H1 (cell line): ENCODE measurements around the gene KCNJ13. TPM values are rescaled to one million over a fixed set of nuclear protein-coding genes. Genes with fewer than 3 reads are reported as not detected.

Experiments
- CTCF ChIA-PET: fragments of 300-600 bp; sonication (Branson Sonifier 250); formaldehyde crosslinking; loops from one replicate; lab custom pipeline; 2021; ENCODE audit not compliant: partially characterized antibody; lab: Charles Lee
- POLR2A ChIA-PET: fragments of 300-600 bp; sonication (Branson Sonifier 250); formaldehyde crosslinking; loops from one replicate; lab custom pipeline; 2021; ENCODE audit warnings: inconsistent platforms; ENCODE audit not compliant: partially characterized antibody; lab: Charles Lee
- DNase-seq, 2 experiments: peaks; one replicate each; pipeline versions ENCODE4 v3.0.0 to v3.0.0-alpha.2; 2010 to 2022; ENCODE audit warnings: low spot score in 2 of 2, low read depth in 1 of 2, mixed read lengths in 1 of 2
- FAIRE-seq: peaks from 2 replicates; lab custom pipeline; 2011; peaks lifted over from hg19 to GRCh38; lab: Jason Lieb, UNC
- H2AFZ ChIP-seq: 2 replicates; pipeline ENCODE4 v1.8.1; 2012; ENCODE audit warnings: low read length, inconsistent platforms
- H2AK5ac ChIP-seq: 2 replicates; pipeline ENCODE4 v1.6.1; 2013; ENCODE audit warnings: low read depth, low read length
- H2BK120ac ChIP-seq: replicated peaks from 2 replicates; pipeline ENCODE3; 2013; ENCODE audit warnings: low read depth, low read length, inconsistent platforms
- H2BK12ac ChIP-seq: 2 replicates; pipeline ENCODE4 v1.6.1; 2013; ENCODE audit warnings: low read depth, low read length
- H2BK15ac ChIP-seq: 2 replicates; pipeline ENCODE4 v1.6.1; 2013; ENCODE audit warnings: low read length
- H2BK20ac ChIP-seq: 2 replicates; pipeline ENCODE4 v1.6.1; 2013; ENCODE audit warnings: low read length
- H2BK5ac ChIP-seq: 2 replicates; pipeline ENCODE4 v1.6.1; 2013; ENCODE audit warnings: low read depth, low read length
- H3K14ac ChIP-seq: 2 replicates; pipeline ENCODE4 v1.6.1; 2013; ENCODE audit warnings: inconsistent platforms; ENCODE audit not compliant: insufficient read length
- H3K18ac ChIP-seq: 2 replicates; pipeline ENCODE4 v1.6.1; 2013; ENCODE audit warnings: low read length; ENCODE audit errors: extremely low read depth
- H3K23ac ChIP-seq: 2 replicates; pipeline ENCODE4 v1.6.1; 2013; ENCODE audit warnings: inconsistent platforms; ENCODE audit not compliant: insufficient read length
- H3K23me2 ChIP-seq: 2 replicates; pipeline ENCODE4 v1.6.1; 2013; ENCODE audit warnings: low read depth, low read length
- H3K27ac ChIP-seq: 2 replicates; pipeline ENCODE4 v1.6.1; 2011; ENCODE audit warnings: low read depth, low read length, inconsistent platforms
- H3K27me3 ChIP-seq, 4 experiments: replicated peaks in 1 of 4; 1 replicate in 1 of 4; 2 replicates in 3 of 4; pipeline versions ENCODE4 v1.6.1 to v1.8.1; 2011 to 2013; ENCODE audit warnings: low read length in 3 of 4, mild to moderate bottlenecking in 3 of 4, inconsistent platforms in 2 of 4, mixed read lengths in 2 of 4, moderate library complexity in 1 of 4; ENCODE audit not compliant: control insufficient read depth in 3 of 4, insufficient read depth in 3 of 4; ENCODE audit errors: extremely low read depth in 1 of 4
- H3K36me3 ChIP-seq, 4 experiments: 2 replicates each; pipeline versions ENCODE4 v1.6.1 to v1.8.1; 2011 to 2013; ENCODE audit warnings: mild to moderate bottlenecking in 4 of 4, low read length in 3 of 4, moderate library complexity in 2 of 4, control low read depth in 1 of 4, inconsistent platforms in 1 of 4; ENCODE audit not compliant: insufficient read depth in 4 of 4, control insufficient read depth in 2 of 4
- H3K4ac ChIP-seq: replicated peaks from 2 replicates; pipeline ENCODE3; 2013; ENCODE audit warnings: low read length, low read depth, mixed read lengths, inconsistent platforms; ENCODE audit not compliant: insufficient read length
- H3K4me1 ChIP-seq, 4 experiments: replicated peaks in 1 of 4; 1 replicate in 1 of 4; 2 replicates in 3 of 4; pipeline versions ENCODE4 v1.6.1 to v1.8.1; 2011 to 2013; ENCODE audit warnings: low read length in 3 of 4, inconsistent platforms in 2 of 4, mixed read lengths in 1 of 4; ENCODE audit not compliant: insufficient read depth in 4 of 4, control insufficient read depth in 3 of 4
- H3K4me2 ChIP-seq, 2 experiments: 2 replicates each; pipeline versions ENCODE4 v1.6.1 to v1.8.1; 2011 to 2013; ENCODE audit warnings: low read depth in 2 of 2, low read length in 2 of 2, control low read depth in 1 of 2, inconsistent platforms in 1 of 2, mild to moderate bottlenecking in 1 of 2; ENCODE audit not compliant: insufficient read depth in 1 of 2
- H3K4me3 ChIP-seq, 4 experiments: fragments of 200-600, 300-600 bp in 1 of 4; sonication (generic), shearing (Covaris generic), sonication (Bioruptor Twin) in 1 of 4; 2 replicates each; pipeline versions ENCODE4 v1.5.1 to v1.8.1; 2011 to 2016; ENCODE audit warnings: low read length in 4 of 4, low read depth in 3 of 4, control low read depth in 2 of 4, inconsistent platforms in 2 of 4, mild to moderate bottlenecking in 2 of 4, mixed read lengths in 1 of 4, moderate library complexity in 1 of 4; ENCODE audit not compliant: insufficient read depth in 2 of 4; ENCODE audit errors: extremely low read depth in 1 of 4
- H3K56ac ChIP-seq: replicated peaks from 2 replicates; pipeline ENCODE3; 2013; ENCODE audit warnings: low read depth, mild to moderate bottlenecking, mixed read lengths, low read length, inconsistent platforms; ENCODE audit not compliant: insufficient read length
- H3K79me1 ChIP-seq: 2 replicates; pipeline ENCODE4 v1.6.1; 2013; ENCODE audit warnings: low read depth, low read length, control low read depth
- H3K79me2 ChIP-seq, 2 experiments: 2 replicates each; pipeline versions ENCODE4 v1.6.1 to v1.8.1; 2012 to 2013; ENCODE audit warnings: low read length in 2 of 2, mild to moderate bottlenecking in 2 of 2, inconsistent platforms in 1 of 2; ENCODE audit not compliant: insufficient read depth in 2 of 2, control insufficient read depth in 1 of 2
- H3K9ac ChIP-seq, 4 experiments: replicated peaks in 1 of 4; 1 replicate in 1 of 4; 2 replicates in 3 of 4; pipeline versions ENCODE4 v1.6.1 to v1.8.1; 2011 to 2013; ENCODE audit warnings: low read depth in 3 of 4, low read length in 3 of 4, control low read depth in 2 of 4, mild to moderate bottlenecking in 2 of 4, moderate library complexity in 2 of 4, inconsistent platforms in 1 of 4; ENCODE audit errors: extremely low read depth in 1 of 4
- H3K9me3 ChIP-seq, 2 experiments: 2 replicates each; pipeline versions ENCODE4 v1.6.1 to v1.8.1; 2012 to 2013; ENCODE audit warnings: mild to moderate bottlenecking in 2 of 2, moderate library complexity in 2 of 2, control low read depth in 1 of 2, inconsistent platforms in 1 of 2, low read depth in 1 of 2, low read length in 1 of 2, mixed read lengths in 1 of 2; ENCODE audit not compliant: insufficient read depth in 2 of 2
- H4K20me1 ChIP-seq, 2 experiments: replicated peaks in 1 of 2; 2 replicates each; pipeline versions ENCODE3 to v1.8.1; 2011 to 2013; ENCODE audit warnings: inconsistent platforms in 2 of 2, low read length in 2 of 2, mild to moderate bottlenecking in 1 of 2; ENCODE audit not compliant: insufficient read depth in 2 of 2, control insufficient read depth in 1 of 2
- H4K5ac ChIP-seq: 2 replicates; pipeline ENCODE4 v1.6.1; 2013; ENCODE audit warnings: low read length, low read depth, mixed read lengths, inconsistent platforms; ENCODE audit not compliant: insufficient read length
- H4K8ac ChIP-seq: 2 replicates; pipeline ENCODE4 v1.8.0; 2013; ENCODE audit warnings: mild to moderate bottlenecking, moderate library complexity, low read length, inconsistent platforms; ENCODE audit not compliant: insufficient read depth; ENCODE audit errors: extremely low read depth
- H4K91ac ChIP-seq: replicated peaks from 2 replicates; pipeline ENCODE3; 2013; ENCODE audit warnings: low read length, mixed read lengths, inconsistent platforms; ENCODE audit not compliant: insufficient read length
- ASH2L ChIP-seq: fragments of 200-600, 300-600 bp; sonication (generic); IDR thresholded peaks from one replicate; pipeline ENCODE4 v1.7.1; 2017; ENCODE audit warnings: low read length
- CHD1 ChIP-seq: IDR thresholded peaks from 2 replicates; pipeline ENCODE4 v1.6.1; 2012; ENCODE audit warnings: low read depth, low read length, improper control_type of control experiment
- CHD2 ChIP-seq: IDR thresholded peaks from 2 replicates; pipeline ENCODE4 v1.6.1; 2012; ENCODE audit warnings: low read length, improper control_type of control experiment
- KDM1A ChIP-seq: fragments of 200-600, 300-600 bp; sonication (generic); IDR thresholded peaks from 2 replicates; pipeline ENCODE4 v1.7.1; 2016; ENCODE audit warnings: mild to moderate bottlenecking, low read length, borderline replicate concordance
- RAD21 ChIP-seq, 2 experiments: IDR thresholded peaks in 1 of 2; conservative IDR thresholded peaks in 1 of 2; 2 replicates each; pipeline ENCODE4 v1.6.1; 2011; ENCODE audit warnings: low read depth in 2 of 2, low read length in 2 of 2, improper control_type of control experiment in 1 of 2, inconsistent platforms in 1 of 2, mild to moderate bottlenecking in 1 of 2, moderate library complexity in 1 of 2
- RBBP5 ChIP-seq: IDR thresholded peaks from 2 replicates; pipeline ENCODE4 v1.7.1; 2012; ENCODE audit warnings: low read depth, mild to moderate bottlenecking, inconsistent platforms, low read length, moderate library complexity, borderline replicate concordance
- RNF2 ChIP-seq: fragments of 200-900, 300-1000 bp; sonication (generic); IDR thresholded peaks from 2 replicates; pipeline ENCODE4 v1.7.1; 2016; ENCODE audit warnings: borderline replicate concordance, low read depth, mild to moderate bottlenecking, antibody characterized with exemption, low read length; ENCODE audit not compliant: poor library complexity, severe bottlenecking; ENCODE audit errors: missing control alignments
- SIN3A ChIP-seq, 2 experiments: IDR thresholded peaks in 1 of 2; conservative IDR thresholded peaks in 1 of 2; 2 replicates each; pipeline ENCODE4 v1.6.1; 2011 to 2012; ENCODE audit warnings: low read length in 2 of 2, improper control_type of control experiment in 1 of 2, low read depth in 1 of 2, mild to moderate bottlenecking in 1 of 2
- SIX5 ChIP-seq: IDR thresholded peaks from 2 replicates; pipeline ENCODE4 v1.6.1; 2011; ENCODE audit warnings: mild to moderate bottlenecking, low read depth, low read length
- TCF12 ChIP-seq: IDR thresholded peaks from 2 replicates; pipeline ENCODE4 v1.6.1; 2011; ENCODE audit warnings: low read depth, mild to moderate bottlenecking, low read length
- ZNF274 ChIP-seq: IDR thresholded peaks from 2 replicates; pipeline ENCODE4 v1.7.0; 2012; ENCODE audit warnings: low read length, borderline replicate concordance; ENCODE audit errors: extremely low read depth
- WGBS, 2 experiments: shearing (Covaris generic) in 1 of 2; methylation state at CpG; one replicate each; pipeline versions ENCODE4 v1.1.6 to v1.1.7; 2013 to 2015; ENCODE audit warnings: low lambda C conversion rate in 2 of 2, mixed read lengths in 2 of 2, inconsistent platforms in 1 of 2, low coverage in 1 of 2, missing lambda C conversion rate in 1 of 2; ENCODE audit not compliant: insufficient replicate concordance in 2 of 2, insufficient coverage in 1 of 2, insufficient read length in 1 of 2; ENCODE audit errors: extremely low coverage in 1 of 2, missing lambda C conversion rate in 1 of 2; 5-methylcytosine and 5-hydroxymethylcytosine counted together
- polyA plus RNA-seq, 7 experiments: library from polyadenylated mRNA; depleted of rRNA in 3 of 7; stranded (reverse) in 5 of 7; unstranded in 2 of 7; fragments of >200 nt in 5 of 7; fragments of 200-250 nt in 2 of 7; gene quantifications; 1 replicate in 5 of 7; 2 replicates in 1 of 7; 4 replicates in 1 of 7; pipeline versions ENCODE4 v1.2.1 to v1.2.3, GENCODE V29; 2011 to 2013; ENCODE audit warnings: missing spikeins in 2 of 7, mixed read lengths in 2 of 7
- total RNA-seq: library from RNA; stranded (reverse); fragmentation: NEBNext Ultra II Directional; extraction: Animal tissue kit (Norgen Biotek cat#: 25700); gene quantifications from 2 replicates; pipeline ENCODE4 v1.2.1, GENCODE V29; 2021
- TF ChIP-seq, protein P1 (sequence below): IDR thresholded peaks from 2 replicates; pipeline ENCODE4 v1.6.1; 2011; ENCODE audit warnings: low read length, improper control_type of control experiment

The KCNJ13 gene
- total and polyA plus RNA-seq, 2 of the 8 experiments (the other 6 are each of a cell fraction or from before 2014, with no cell fraction given), result not detected

DNA sequence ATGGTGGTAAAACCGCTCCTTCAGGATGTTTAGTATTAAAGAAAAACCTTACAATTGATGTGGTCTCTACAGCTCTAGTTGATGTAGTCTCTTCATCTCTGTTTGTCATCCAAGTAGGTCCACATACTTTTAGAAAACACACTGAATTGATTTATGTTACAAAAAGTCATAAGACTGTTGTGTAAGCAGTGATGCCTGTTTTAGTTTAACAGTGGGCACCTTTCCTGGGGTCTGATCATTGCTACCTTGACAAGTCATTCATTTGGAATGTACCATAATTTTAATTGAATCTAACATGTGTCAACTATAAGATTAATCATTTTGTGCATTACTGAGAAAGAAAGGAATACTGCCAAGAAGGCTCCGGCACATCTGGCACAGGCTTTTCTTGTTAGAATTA, 44.9 kb downstream of the KCNJ13 start:
- no peak overlapping the region for H3K56ac ChIP-seq
- ChIA-PET POLR2A (no interaction called here), CTCF (interaction anchor here (0.7 to 0.8 kb wide), 2 partner anchors 9 to 12 kb away, joined by 4 read pairs; no protein-coding TSS in a partner anchor)
- no peak overlapping the region for H2BK120ac ChIP-seq
- H3K18ac ChIP-seq, result no peak overlapping the region
- no peak overlapping the region for H3K27ac ChIP-seq
- no peak overlapping the region for H2BK12ac ChIP-seq
- no peak overlapping the region for H4K91ac ChIP-seq
- no peak overlapping the region for H3K14ac ChIP-seq
- no peak overlapping the region for H2AK5ac ChIP-seq
- no peaks in the 10 kb centered on the region for H3K23me2 ChIP-seq
- H4K5ac ChIP-seq, result no peak overlapping the region
- no peak overlapping the region for H3K23ac ChIP-seq
- no peak overlapping the region for H3K4me3 ChIP-seq
- no peaks in the 10 kb centered on the region for H3K27me3 ChIP-seq
- H3K4me2 ChIP-seq, result no peak overlapping the region
- DNase-seq (no peak), FAIRE-seq (no peak)
- peaks cover 0 to 2% of the 10 kb centered on the region in 2 experiments for H4K20me1 ChIP-seq
- 98% methylated on average over 2 of the region's 2 CpGs; no CpG with 5 or more reads in 1 of the 2 experiments for WGBS, 2 experiments
- no peaks in the 10 kb centered on the region; the same call in 1 of the 2 replicates for H3K79me1 ChIP-seq
- H3K4me1 ChIP-seq, result no peaks in the 10 kb centered on the region
- H4K8ac ChIP-seq, result no peak overlapping the region
- no peak overlapping the region for H3K4ac ChIP-seq
- H3K36me3 ChIP-seq, result peaks cover 0 to 19% (median 2%) of the 10 kb centered on the region in 4 experiments; a peak in 5 of 8 replicates
- no peaks in the 10 kb centered on the region for H3K9me3 ChIP-seq
- peaks cover 0 to 43% of the 10 kb centered on the region in 2 experiments; a peak in 2 of 4 replicates for H3K79me2 ChIP-seq
- no peak overlapping the region for H2BK15ac ChIP-seq
- no peak overlapping the region for H2BK20ac ChIP-seq
- no peak overlapping the region for H3K9ac ChIP-seq
- H2BK5ac ChIP-seq, result no peak overlapping the region
- H2AFZ ChIP-seq, result no peak overlapping the region
- TF ChIP-seq RNF2 (no peak), KDM1A (no peak), ASH2L (no peak), CHD2 (no peak), RAD21 (IDR thresholded peaks at IDR 0.05 in 1 of 2, conservative IDR thresholded peaks at IDR 0.05 in 1 of 2; ENCODE audit: low read depth in 2 of 2, low read length in 2 of 2) (no peak), RBBP5 (no peak), ZNF274 (no peak), SIX5 (no peak), CHD1 (no peak), SIN3A (conservative IDR thresholded peaks at IDR 0.05 in 1 of 2, IDR thresholded peaks at IDR 0.05 in 1 of 2; ENCODE audit: low read depth in 1 of 2, low read length in 2 of 2) (no peak), TCF12 (no peak)
- TF ChIP-seq, protein P1, sequence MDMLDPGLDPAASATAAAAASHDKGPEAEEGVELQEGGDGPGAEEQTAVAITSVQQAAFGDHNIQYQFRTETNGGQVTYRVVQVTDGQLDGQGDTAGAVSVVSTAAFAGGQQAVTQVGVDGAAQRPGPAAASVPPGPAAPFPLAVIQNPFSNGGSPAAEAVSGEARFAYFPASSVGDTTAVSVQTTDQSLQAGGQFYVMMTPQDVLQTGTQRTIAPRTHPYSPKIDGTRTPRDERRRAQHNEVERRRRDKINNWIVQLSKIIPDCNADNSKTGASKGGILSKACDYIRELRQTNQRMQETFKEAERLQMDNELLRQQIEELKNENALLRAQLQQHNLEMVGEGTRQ, result no peak
